DMS114 treated with DMSO at 0.1 percent for 48 hours (cell line): ENCODE results near the gene PCARE.

ENCODE experiments used
- DNase-seq: peaks from one replicate; lab custom pipeline; 2025; ENCODE audit not compliant: unreplicated experiment; lab: John Stamatoyannopoulos, UW

The PCARE gene

DNA sequence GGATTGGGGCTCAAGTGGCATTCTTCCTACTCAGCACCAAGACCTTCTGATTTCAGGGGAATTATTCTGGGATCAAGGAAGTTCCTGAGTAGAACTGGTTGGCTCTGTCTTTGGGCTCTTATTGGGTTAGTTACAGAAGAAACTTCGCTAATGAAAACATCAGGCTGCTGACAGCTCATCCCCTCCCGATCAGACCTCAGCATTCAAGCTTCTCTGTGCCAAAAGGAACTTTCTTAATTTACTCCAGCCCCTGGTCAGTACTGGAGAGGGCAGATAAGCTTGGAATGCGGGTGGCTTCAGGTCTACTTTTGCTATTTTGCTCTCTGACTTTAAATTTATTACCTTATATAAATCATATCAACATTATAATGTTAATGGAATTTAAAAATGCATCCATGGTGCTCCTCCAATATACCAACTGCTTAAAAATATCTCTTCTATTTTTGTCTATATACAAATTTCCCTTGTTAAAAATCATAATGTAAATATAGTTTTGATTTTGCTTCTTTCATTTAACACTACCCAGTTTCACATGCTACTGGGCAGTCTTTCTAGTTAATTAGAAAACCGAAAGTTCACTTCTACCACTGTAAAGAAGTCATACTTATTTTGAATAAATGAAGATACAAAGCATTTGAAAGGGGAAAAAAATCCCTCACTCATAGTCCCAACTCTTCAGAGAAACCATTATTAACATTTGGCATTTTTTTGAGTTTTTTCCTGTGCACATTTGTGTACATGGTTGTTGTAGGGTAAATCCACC is 34.4 kb downstream of the PCARE start:
- no peak for DNase-seq

GRCh38 chr2:29035016-29035745 is 39.1 kb downstream of the PCARE start:
- DNase-seq: no peak

GRCh38 chr2:29033656-29034055 is 40.7 kb downstream of the PCARE start:
- DNase-seq: no peak

- no peak for DNase-seq
These were observed 41.2 kb downstream of the PCARE start for GRCh38 chr2:29033172-29033571.

- DNase-seq: no peak
These were observed 42.1 kb downstream of the PCARE start for GRCh38 chr2:29032189-29032588.

- no peak for DNase-seq
These were observed 43.3 kb downstream of the PCARE start for GRCh38 chr2:29031046-29031445.

- no peak for DNase-seq
These were observed 48.6 kb downstream of the PCARE start for GRCh38 chr2:29025711-29026110.

DNA sequence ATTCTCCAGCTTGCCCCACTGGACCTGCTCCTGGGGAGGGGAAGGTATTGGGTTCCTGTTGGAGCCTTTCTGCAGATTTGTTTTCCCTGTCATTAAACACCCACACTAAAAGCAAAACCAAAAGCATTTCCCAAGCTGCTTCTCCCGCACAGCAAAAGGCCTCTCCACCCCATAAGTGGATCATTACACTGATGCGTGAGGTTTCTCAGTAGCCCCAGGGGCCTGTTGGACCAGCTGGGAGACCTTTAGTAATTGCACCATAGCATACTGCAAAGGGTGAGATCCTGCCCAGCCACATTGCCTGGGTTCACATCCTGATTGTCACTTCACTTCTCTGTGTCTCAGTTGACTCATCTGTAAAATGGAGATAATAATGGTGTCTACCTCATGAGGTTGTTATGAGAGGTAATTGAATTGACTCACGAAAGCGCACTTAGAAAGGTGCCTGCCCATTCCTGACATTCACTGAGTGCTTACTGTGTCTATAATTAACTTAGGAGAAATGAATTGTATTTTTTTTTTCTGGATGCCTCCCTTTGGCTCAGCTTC is 49.4 kb downstream of the PCARE start:
- DNase-seq: no peak

DNA sequence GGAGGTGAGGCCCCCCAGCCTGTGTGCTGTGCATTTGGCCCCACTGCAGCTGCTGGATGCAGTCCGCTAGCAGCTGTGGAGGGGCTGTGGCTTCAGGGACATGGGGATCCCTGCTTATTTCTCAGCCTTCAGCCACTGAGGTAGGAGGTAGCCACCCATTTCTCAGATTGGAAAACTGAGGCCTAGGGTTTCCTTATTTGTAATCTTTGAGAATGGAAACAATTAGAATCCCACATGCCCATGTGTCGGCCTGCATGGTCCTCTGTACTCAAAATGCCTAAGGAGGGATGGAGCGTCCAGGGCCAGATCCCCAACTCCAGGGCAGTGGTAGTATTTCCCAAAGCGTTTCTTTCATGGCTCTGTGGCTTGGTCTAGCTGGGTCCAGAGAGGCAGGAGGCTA is 51.1 kb downstream of the PCARE start:
- DNase-seq: no peak

DNA sequence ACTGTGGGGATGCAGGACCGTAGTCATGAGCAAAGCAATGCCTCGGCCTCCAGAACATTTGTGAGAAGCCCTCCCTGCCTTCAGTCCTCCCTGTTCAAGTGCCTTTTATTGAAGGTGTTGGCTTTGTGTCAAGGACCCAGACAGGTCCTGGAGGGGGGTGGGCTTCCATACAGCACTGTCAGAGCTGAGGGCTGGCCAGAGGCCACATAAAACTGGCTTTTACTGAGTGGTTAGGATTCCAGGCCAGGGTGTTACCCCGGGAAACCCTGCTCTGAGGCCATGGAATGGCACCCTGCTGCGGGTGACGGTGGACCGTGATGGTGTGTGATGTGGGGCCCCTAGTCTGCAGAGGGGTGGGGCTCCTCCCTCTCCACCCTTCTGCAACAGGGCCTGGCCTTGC is 51.6 kb downstream of the PCARE start:
- DNase-seq: no peak

DNA sequence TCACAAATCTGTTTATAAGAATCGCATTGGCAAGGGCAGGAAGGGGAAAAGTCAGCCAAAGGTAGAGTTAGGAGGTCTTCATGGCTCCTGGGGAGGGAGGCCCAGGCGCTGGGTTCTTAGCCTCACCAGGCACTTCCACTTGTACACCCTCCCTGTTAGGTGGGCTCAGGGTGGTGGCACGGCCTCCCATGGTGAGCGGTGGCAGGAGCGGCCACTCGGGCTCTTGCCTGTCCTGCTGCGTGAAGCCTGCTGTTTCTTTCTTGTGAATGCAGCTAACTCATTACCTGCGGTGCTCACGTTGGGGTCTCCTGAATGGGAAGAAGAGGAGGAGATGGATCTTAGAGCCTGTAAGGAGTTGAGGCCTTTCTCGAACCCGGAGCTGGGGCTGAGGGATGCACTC is 52.4 kb downstream of the PCARE start:
- DNase-seq: no peak

- no peak for DNase-seq
These were observed 56.4 kb downstream of the PCARE start for GRCh38 chr2:29017716-29018435.

- no peak for DNase-seq
These were observed 57.8 kb downstream of the PCARE start for GRCh38 chr2:29016504-29016903.

- DNase-seq: no peak
These were observed 58.4 kb downstream of the PCARE start for GRCh38 chr2:29015701-29016470.

DNA sequence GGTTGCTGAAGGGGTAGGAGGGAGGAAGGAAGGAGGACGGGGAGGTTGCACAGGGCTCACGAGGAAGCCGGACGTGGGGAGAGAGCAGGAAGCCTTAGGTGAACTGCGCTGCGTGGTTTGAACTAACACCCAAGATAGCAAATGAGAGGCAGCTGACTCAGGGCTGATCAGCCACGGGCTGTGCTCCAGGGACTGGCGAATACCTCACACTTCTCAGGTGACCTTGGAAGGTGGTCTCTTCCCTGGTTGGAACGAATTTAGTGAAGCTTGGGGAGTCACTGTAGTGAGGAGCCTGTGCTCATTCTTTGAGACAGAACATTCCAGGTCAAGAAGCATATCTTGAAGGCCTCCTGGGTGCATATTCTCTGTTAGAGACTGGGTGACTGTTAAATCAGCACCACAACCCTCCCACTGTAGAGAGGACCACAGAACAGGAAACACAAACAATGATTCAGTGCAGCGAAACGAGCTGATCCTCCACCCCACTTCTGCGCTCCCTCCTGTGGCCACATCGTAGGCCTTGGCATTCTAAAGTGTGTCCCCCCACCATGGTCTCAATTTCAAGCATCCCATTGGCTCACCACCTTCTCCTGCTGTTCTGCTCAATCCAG is 59.4 kb downstream of the PCARE start:
- no peak for DNase-seq

DNA sequence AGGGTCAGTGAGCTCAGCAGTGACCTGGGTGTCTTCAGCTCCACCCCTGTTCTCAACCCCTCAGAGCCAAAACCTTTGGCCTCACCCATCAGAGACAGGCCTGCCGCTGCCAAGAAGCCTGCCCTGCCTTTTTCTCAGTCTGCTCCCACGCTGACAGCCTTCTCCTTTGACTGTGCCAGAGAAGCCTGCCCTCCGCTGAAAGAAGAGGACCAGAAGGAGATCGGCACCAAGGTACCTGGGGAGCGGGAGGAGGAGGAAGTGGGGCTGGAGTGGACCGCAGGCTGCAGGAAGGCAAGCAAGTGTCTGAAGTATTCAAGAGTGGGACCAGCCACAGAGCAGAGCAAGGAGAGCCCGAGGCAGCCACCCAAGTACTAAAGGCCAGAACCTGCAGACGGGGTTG is 60.0 kb downstream of the PCARE start:
- DNase-seq: no peak

DNA sequence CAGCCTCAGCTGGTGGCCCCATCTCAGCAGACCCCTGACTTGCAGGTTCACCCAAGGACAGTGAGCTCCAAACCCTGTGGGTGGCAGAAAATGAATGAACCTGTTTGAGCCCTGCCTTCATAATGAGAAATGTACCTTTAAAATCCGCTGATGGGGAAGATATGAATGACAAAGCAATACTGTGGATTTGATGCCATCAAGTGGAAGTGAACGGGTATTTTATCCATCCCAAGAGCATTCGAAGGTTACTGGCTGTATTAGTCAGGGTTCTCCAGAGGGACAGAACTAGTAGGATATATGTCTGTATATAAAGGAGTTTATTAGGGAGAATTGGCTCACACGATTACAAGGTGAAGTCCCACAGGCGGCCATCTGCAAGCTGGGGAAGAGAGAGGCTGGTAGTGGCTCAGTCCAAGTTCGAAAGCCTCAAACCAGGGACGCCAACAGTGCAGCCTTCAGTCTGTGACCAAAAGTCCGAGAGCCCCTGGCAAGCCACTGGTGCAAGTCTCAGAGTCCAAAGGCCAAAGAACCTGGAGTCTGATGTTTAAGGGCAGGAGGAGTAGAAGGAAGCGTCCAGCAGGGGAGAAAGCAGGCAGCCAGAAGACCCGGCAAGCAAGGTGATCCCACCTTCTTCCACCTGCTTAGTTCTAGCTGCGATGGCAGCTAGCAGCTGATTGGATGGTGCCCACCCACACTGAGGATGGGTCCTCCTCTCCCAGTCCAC is 61.1 kb downstream of the PCARE start:
- no peak for DNase-seq

DNA sequence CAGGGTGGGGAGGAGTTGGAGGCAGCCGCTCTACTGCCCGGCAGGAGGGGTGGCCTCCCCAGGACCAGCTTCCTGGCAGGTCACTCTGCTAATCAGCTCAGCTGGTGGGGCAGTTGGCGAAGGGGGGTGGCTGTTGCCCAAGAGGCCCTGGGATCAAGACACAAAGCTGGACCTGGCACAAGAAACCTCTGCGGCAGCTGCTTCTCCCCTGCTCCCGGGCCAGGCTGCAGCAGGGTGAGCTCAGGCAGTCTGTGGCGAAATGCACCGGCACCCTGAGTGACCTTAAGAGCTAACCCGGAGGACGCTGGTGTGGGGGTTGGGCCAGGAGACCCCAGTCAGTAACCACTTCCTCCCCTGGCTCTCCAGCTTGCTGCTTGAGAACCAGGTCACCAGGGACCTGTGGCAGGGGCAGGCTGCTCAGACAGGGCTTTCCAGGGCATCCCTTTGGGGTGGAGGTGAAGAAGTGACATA is 62.1 kb downstream of the PCARE start:
- no peak for DNase-seq
